Erythroblast (primary cell): ENCODE results near the gene R3HDM1.

Source experiments
- GATA1 ChIP-seq: IDR thresholded peaks from 2 replicates; pipeline ENCODE4 v1.6.1; 2011; ENCODE audit warnings: low read depth, mild to moderate bottlenecking, control low read depth, low read length, moderate library complexity
- POLR2A ChIP-seq: IDR thresholded peaks from 2 replicates; pipeline ENCODE4 v1.6.1; 2011; ENCODE audit warnings: mild to moderate bottlenecking, low read length

DNA sequence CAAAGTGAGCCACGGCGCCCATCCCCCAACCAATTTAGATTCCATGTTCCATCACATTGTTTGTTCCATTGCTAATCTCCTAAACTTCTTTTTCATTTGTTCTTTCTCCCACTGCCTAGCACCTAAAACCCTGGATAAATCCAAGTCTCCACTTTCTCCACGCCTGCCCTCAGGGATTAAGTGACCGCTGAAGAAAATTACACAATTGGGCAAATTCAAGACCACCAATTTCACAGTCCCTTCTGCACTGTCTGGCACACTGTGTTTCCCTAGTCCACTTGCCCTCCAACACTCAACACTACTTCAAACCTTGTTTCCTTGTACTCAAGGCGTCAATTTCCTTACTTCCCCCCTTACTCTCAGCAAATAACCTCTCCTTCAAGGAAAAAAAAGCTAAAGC lies 205.3 kb downstream of the R3HDM1 start:
- TF ChIP-seq POLR2A (no peak), GATA1 (no peak)
